Stomach (tissue), 9 donors: ENCODE measurements around the gene NDFIP2. TPM values are rescaled to one million over a fixed set of nuclear protein-coding genes. Genes with fewer than 3 reads are reported as not detected.
"Not testable (repeated sequence)": the region's sequence is repeated elsewhere in the genome, so short reads cannot be mapped to it uniquely, and the experiment has no call there.

ENCODE experiments used
- DNase-seq, 2 donors: peaks; one replicate each; pipeline versions ENCODE4 v3.0.0 to v3.0.0-alpha.2; 2013 to 2019
- H3K27ac ChIP-seq, 5 donors: fragments of 200-600 bp in 4 of 5; sonication (generic) in 4 of 5; one replicate each; pipeline ENCODE4 v1.5.1; 2013 to 2019; ENCODE audit warnings: mild to moderate bottlenecking in 1 of 5, moderate library complexity in 1 of 5
- H3K27me3 ChIP-seq, 3 donors: fragments of 200-600 bp; sonication (generic); one replicate each; pipeline ENCODE4 v1.5.1; 2017 to 2019; ENCODE audit warnings: mixed run types in 1 of 3
- H3K36me3 ChIP-seq, 4 donors: fragments of 200-600 bp; sonication (generic); 1 replicate in 3 of 4; 2 replicates in 1 of 4; pipeline ENCODE4 v1.5.1; 2016 to 2019
- H3K4me1 ChIP-seq, 4 donors: fragments of 200-600 bp; sonication (generic); one replicate each; pipeline ENCODE4 v1.5.1; 2016 to 2019
- H3K4me3 ChIP-seq, 4 donors: fragments of 200-600 bp; sonication (generic) in 3 of 4; one replicate each; pipeline ENCODE4 v1.5.1; 2016 to 2019; ENCODE audit warnings: mild to moderate bottlenecking in 1 of 4
- H3K9me3 ChIP-seq, 4 donors: fragments of 200-600 bp; sonication (generic); one replicate each; pipeline ENCODE4 v1.5.1; 2016 to 2019
- EP300 ChIP-seq: sonication (generic); formaldehyde crosslinking; IDR thresholded peaks from one replicate; pipeline ENCODE4 v1.6.1; 2017; ENCODE audit warnings: antibody characterized with exemption
- POLR2A ChIP-seq, 4 donors: fragments of 450-650 bp; IDR thresholded peaks; one replicate each; pipeline ENCODE4 v1.6.1; 2016; ENCODE audit warnings: antibody characterized with exemption in 4 of 4, control low read depth in 2 of 4, mild to moderate bottlenecking in 1 of 4, moderate library complexity in 1 of 4
- POLR2AphosphoS5 ChIP-seq, 3 donors: sonication (generic); formaldehyde crosslinking; IDR thresholded peaks; one replicate each; pipeline ENCODE4 v1.6.1; 2016; ENCODE audit warnings: antibody characterized with exemption in 3 of 3
- WGBS, 5 donors: extraction: QIAGEN DNeasy Blood & Tissue Kit in 3 of 5; methylation state at CpG; one replicate each; pipeline versions ENCODE4 v1.1.5 to v1.1.7; 2013 to 2018; 5-methylcytosine and 5-hydroxymethylcytosine counted together
- intact Hi-C: fragments of 100-400 bp; cut with DNase I; formaldehyde crosslinking; loops from one replicate; pipeline ENCODE4 v1.15.1; 2023; ENCODE audit warnings: low total_unique reads
- polyA plus RNA-seq, 3 donors: library from polyadenylated mRNA; stranded (reverse); fragments of 200-250 nt; gene quantifications; one replicate each; pipeline ENCODE4 v1.2.3, GENCODE V29; 2013
- total RNA-seq, 5 donors: library from RNA; depleted of rRNA; stranded (reverse); fragments of >200 nt; gene quantifications; one replicate each; pipeline versions ENCODE4 v1.1.0 to v1.2.3, GENCODE V29; 2014 to 2016
- TF ChIP-seq, protein P1 (sequence below), 7 experiments: fragments of 450-650 bp in 4 of 7; fragments of 200-600 bp in 3 of 7; sonication (generic) in 3 of 7; IDR thresholded peaks; one replicate each; pipeline ENCODE4 v1.5.1; 2016 to 2019; ENCODE audit warnings: antibody characterized with exemption in 7 of 7, control low read depth in 2 of 7, mild to moderate bottlenecking in 1 of 7
- donor health status: healthy with polysubstance abuse.
- donor health status: Bipolar disorder and iron deficiency.
- donor health status: healthy.

Gene NDFIP2
- total and polyA plus RNA-seq, 8 donors: 2.9 to 56.5 (median 14.7) TPM

DNA sequence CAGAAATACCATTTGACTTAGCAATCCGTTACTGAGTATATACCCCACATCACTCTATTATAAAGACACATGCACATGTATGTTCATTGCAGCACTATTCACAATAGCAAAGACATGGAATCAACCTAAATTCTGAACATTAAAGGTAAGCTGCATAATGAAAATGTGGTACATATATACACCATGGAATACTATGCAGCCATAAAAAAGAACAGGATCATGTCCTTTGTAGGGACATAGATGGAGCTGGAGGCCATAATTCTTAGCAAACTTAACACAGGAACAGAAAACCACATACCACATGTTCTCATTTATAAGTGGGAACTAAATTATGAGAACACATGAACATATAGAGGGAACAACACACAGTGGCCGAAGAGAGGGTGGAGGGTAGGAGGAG, 85.2 kb downstream of the NDFIP2 start:
- intact Hi-C loops: no loop called here
- H3K9me3 ChIP-seq: peaks cover 0 to 41% (median 28%) of the 10 kb centered on the region in 4 donors
- H3K36me3 ChIP-seq: no peaks in the 10 kb centered on the region
- H3K27ac ChIP-seq: no peak overlapping the region
- WGBS, 5 donors: 90 to 100% (median 95%) methylated on average over 2 of the region's 2 CpGs
- no peaks in the 10 kb centered on the region for H3K4me1 ChIP-seq
- DNase-seq: no peak
- no peak overlapping the region for H3K4me3 ChIP-seq
- no peaks in the 10 kb centered on the region for H3K27me3 ChIP-seq
- TF ChIP-seq POLR2AphosphoS5 (IDR thresholded peaks at IDR 0.05) (no peak), EP300 (no peak), POLR2A (IDR thresholded peaks at IDR 0.05) (no peak)
- TF ChIP-seq, protein P1, sequence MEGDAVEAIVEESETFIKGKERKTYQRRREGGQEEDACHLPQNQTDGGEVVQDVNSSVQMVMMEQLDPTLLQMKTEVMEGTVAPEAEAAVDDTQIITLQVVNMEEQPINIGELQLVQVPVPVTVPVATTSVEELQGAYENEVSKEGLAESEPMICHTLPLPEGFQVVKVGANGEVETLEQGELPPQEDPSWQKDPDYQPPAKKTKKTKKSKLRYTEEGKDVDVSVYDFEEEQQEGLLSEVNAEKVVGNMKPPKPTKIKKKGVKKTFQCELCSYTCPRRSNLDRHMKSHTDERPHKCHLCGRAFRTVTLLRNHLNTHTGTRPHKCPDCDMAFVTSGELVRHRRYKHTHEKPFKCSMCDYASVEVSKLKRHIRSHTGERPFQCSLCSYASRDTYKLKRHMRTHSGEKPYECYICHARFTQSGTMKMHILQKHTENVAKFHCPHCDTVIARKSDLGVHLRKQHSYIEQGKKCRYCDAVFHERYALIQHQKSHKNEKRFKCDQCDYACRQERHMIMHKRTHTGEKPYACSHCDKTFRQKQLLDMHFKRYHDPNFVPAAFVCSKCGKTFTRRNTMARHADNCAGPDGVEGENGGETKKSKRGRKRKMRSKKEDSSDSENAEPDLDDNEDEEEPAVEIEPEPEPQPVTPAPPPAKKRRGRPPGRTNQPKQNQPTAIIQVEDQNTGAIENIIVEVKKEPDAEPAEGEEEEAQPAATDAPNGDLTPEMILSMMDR (IDR thresholded peaks at IDR 0.05): no peak

DNA sequence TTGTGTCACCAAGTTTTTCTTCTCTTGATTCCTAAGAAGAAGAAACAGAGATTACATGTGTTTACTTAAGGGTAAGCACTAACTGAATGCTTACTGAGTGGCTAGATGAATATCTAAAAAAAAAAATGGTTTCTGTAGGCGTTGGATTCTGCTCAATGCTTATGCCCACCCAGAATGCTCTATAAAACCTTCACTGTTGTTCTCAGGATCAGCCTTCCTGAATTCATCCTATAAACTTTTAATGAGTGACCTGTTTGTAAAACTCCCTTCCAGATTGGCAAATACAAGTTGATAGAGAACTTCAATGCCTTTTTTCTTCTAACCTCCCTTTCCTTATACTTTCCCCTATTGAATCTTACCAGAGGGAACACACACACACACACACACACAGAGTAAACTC, 90.2 kb downstream of the NDFIP2 start:
- Histone ChIP-seq H3K36me3 (no peaks in the 10 kb centered on the region), H3K4me1 (no peaks in the 10 kb centered on the region), H3K9me3 (peaks cover 0 to 8% (median 3%) of the 10 kb centered on the region in 4 donors), H3K4me3 (no peak overlapping the region), H3K27ac (no peak overlapping the region), H3K27me3 (no peaks in the 10 kb centered on the region)
- DNase-seq: no peak
- 30 to 45% (median 40%) methylated on average over 1 of the region's 1 CpG for WGBS, 5 donors
- TF ChIP-seq, protein P1 (IDR thresholded peaks at IDR 0.05): no peak
- no peak for TF ChIP-seq POLR2A (IDR thresholded peaks at IDR 0.05)
- TF ChIP-seq POLR2AphosphoS5 (IDR thresholded peaks at IDR 0.05): no peak
- no peak for TF ChIP-seq EP300
- intact Hi-C loops: no loop called here

DNA sequence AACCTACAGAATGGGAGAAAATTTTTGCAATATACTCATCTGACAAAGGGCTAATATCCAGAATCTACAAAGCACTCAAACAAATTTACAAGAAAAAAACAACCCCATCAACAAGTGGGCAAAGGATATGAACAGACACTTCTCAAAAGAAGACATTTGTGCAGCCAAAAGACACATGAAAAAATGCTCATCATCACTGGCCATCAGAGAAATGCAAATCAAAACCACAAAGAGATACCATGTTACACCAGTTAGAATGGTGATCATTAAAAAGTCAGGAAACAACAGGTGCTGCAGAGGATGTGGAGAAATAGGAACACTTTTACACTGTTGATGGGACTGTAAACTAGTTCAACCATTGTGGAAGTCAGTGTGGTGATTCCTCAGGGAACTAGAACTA, 92.9 kb downstream of the NDFIP2 start:
- H3K4me3 ChIP-seq, intact Hi-C loops, H3K27ac ChIP-seq, H3K27me3 ChIP-seq, H3K4me1 ChIP-seq, H3K36me3 ChIP-seq, DNase-seq: not testable (repeated sequence)
- H3K9me3 ChIP-seq: peaks cover 0 to 21% (median 4%) of the 10 kb centered on the region in 4 donors

DNA sequence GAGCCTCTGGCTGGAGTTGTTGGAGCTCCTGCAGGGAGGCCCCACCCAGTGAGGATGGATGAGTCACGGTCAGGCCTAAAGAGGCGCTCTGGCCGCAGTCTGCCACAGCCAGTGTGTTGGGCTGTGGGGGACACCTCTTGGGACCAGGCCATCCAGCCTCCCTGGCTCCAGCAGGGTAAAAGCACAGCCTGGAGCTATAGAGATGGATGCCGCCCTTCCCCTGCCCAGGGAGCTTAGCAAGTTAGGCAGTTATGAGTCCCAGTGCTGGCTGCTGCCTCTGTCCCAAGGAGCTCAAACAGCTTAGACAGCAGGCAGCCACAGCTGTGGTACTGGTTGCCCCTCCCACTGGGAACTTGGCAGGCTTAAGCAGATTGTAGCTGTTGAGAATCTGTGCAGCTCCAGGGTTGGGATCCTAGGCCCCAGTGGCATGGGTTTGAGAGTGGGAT, 100.9 kb downstream of the NDFIP2 start:
- Histone ChIP-seq H3K27me3 (no peaks in the 10 kb centered on the region), H3K9me3 (peaks cover 5 to 20% (median 15%) of the 10 kb centered on the region in 4 donors), H3K4me1 (no peaks in the 10 kb centered on the region), H3K36me3 (no peaks in the 10 kb centered on the region), H3K4me3 (no peak overlapping the region), H3K27ac (no peak overlapping the region)
- DNase-seq: peak in 1 of 2 donors; percentile 31
- intact Hi-C loops: no loop called here
- TF ChIP-seq POLR2A (IDR thresholded peaks at IDR 0.05) (no peak), POLR2AphosphoS5 (IDR thresholded peaks at IDR 0.05) (no peak), EP300 (no peak)
- TF ChIP-seq, protein P1 (IDR thresholded peaks at IDR 0.05): no peak
- WGBS, 5 donors: 67 to 89% (median 83%) methylated on average over 1 to 4 of the region's 4 CpGs

DNA sequence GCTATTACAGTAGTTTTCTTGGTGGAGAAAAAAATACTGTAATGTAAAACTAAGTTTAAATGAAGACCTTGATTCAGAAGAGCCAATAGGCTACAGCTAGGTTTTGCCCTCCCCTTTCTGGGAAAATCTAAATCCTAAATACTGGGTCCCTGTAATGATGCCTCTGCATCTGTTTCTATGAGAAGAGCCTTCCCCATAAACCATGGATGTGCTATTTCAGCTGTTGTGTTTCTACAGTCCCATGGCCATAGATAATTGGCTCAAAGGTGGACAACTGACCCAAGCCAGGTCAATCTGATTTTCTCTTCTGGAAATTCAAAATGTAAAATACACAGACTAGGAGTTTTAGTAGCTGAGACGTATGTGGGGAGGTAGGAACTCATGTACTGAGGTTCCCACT, 101.9 kb downstream of the NDFIP2 start:
- Histone ChIP-seq H3K4me3 (no peak overlapping the region), H3K27me3 (no peaks in the 10 kb centered on the region), H3K36me3 (no peaks in the 10 kb centered on the region), H3K9me3 (peaks cover 5 to 20% (median 13%) of the 10 kb centered on the region in 4 donors), H3K4me1 (no peaks in the 10 kb centered on the region), H3K27ac (no peak overlapping the region)
- WGBS, 5 donors: 70 to 91% (median 75%) methylated on average over 1 of the region's 1 CpG
- DNase-seq: no peak
- no peak for TF ChIP-seq EP300
- TF ChIP-seq POLR2AphosphoS5 (IDR thresholded peaks at IDR 0.05): no peak
- TF ChIP-seq, protein P1 (IDR thresholded peaks at IDR 0.05): no peak
- TF ChIP-seq POLR2A (IDR thresholded peaks at IDR 0.05): no peak
- intact Hi-C loops: no loop called here
